ENCODE results near the gene SEC14L5. TPM values are rescaled to one million over a fixed set of nuclear protein-coding genes. Genes with fewer than 3 reads are reported as not detected.

The SEC14L5 gene
- total RNA-seq, 2 experiments from 2014 or later = 0.07 TPM; not detected in 1

DNA sequence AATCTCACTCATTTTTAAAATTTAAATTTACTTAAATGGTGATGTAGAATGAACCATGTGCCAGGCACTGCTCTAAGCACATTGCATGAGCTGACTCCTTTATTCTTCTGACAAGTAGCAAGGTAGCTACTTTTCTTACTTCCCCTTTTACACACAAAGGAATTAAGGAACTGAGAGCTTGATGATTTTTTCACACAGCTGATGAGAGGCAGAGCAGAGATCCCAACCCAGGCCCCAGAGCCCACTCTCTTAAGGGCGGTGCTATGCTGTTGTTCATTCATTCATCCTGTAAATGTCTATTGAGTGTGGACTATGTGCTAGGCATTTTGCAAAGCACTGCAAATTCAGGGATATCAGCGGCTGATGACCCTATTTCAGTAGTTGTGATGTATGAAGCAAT lies 17.9 kb downstream of the SEC14L5 start:
- ATAC-seq (no peak), DNase-seq (no peak)
- TF ChIP-seq, protein P1, sequence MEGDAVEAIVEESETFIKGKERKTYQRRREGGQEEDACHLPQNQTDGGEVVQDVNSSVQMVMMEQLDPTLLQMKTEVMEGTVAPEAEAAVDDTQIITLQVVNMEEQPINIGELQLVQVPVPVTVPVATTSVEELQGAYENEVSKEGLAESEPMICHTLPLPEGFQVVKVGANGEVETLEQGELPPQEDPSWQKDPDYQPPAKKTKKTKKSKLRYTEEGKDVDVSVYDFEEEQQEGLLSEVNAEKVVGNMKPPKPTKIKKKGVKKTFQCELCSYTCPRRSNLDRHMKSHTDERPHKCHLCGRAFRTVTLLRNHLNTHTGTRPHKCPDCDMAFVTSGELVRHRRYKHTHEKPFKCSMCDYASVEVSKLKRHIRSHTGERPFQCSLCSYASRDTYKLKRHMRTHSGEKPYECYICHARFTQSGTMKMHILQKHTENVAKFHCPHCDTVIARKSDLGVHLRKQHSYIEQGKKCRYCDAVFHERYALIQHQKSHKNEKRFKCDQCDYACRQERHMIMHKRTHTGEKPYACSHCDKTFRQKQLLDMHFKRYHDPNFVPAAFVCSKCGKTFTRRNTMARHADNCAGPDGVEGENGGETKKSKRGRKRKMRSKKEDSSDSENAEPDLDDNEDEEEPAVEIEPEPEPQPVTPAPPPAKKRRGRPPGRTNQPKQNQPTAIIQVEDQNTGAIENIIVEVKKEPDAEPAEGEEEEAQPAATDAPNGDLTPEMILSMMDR (IDR thresholded peaks at IDR 0.05) = no peak
- no peak overlapping the region for H3K27ac Mint-ChIP-seq
- intact Hi-C loops (cut with micrococcal nuclease) = no loop called here
- POLR2A ChIA-PET = no interaction called here
- no peak overlapping the region for H3K4me3 Mint-ChIP-seq
- H3K36me3 Mint-ChIP-seq (ENCODE audit: low read depth) = no peaks in the 10 kb centered on the region
- H3K9me3 Mint-ChIP-seq = no peaks in the 10 kb centered on the region
- peaks cover 6% of the 10 kb centered on the region for H3K4me1 Mint-ChIP-seq (ENCODE audit: low read depth)
- peaks cover 6% of the 10 kb centered on the region for H3K27me3 Mint-ChIP-seq
- CTCF ChIA-PET = no interaction called here

DNA sequence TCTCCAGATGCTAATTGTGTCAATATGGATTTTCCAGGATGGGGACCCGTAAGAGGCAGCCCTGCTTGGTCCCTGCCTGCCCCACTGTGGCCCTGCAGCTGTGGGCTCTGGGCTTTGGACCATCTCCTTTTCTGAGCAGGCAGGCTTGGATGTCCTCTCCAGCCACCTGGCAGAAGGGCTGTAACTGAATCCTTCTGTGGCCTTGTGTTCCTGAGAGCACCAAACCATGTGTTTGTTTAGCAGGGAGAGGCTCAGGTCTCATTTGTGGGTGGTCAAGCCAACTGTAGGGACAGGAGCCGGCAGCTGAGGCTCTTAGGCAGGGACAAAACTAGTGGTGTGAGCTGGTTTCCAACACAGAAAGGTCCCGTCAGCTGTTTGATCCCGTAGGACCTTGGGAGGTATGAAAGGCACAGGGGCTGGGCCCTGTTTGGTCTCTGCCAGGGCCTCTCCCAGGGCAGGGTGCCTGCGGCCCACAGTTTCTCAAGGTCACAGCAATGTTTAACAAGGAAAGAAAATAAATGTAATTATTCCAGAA lies 18.5 kb downstream of the SEC14L5 start:
- Mint-ChIP-seq H3K4me3 (no peak overlapping the region), H3K9me3 (no peaks in the 10 kb centered on the region), H3K27ac (no peak overlapping the region), H3K27me3 (peaks cover 6% of the 10 kb centered on the region), H3K36me3 (ENCODE audit: low read depth) (no peaks in the 10 kb centered on the region), H3K4me1 (ENCODE audit: low read depth) (peaks cover 6% of the 10 kb centered on the region)
- intact Hi-C loops (cut with micrococcal nuclease) = no loop called here
- ChIA-PET POLR2A (no interaction called here), CTCF (no interaction called here)
- DNase-seq (no peak), ATAC-seq (no peak)
- TF ChIP-seq, protein P1 (IDR thresholded peaks at IDR 0.05) = no peak

GRCh38 chr16:4979164-4979563 lies 21.0 kb downstream of the SEC14L5 start:
- ChIA-PET CTCF (no interaction called here), POLR2A (no interaction called here)
- H3K4me1 Mint-ChIP-seq (ENCODE audit: low read depth) = no peaks in the 10 kb centered on the region
- intact Hi-C loops (cut with micrococcal nuclease) = no loop called here
- no peaks in the 10 kb centered on the region for H3K36me3 Mint-ChIP-seq (ENCODE audit: low read depth)
- H3K27me3 Mint-ChIP-seq = no peaks in the 10 kb centered on the region
- no peaks in the 10 kb centered on the region for H3K9me3 Mint-ChIP-seq
- H3K27ac Mint-ChIP-seq = no peak overlapping the region
- no peak for DNase-seq
- ATAC-seq = no peak
- H3K4me3 Mint-ChIP-seq = no peak overlapping the region
- TF ChIP-seq, protein P1 (IDR thresholded peaks at IDR 0.05) = no peak

GRCh38 chr16:4979736-4980660 lies 21.9 kb downstream of the SEC14L5 start:
- H3K27me3 Mint-ChIP-seq = no peaks in the 10 kb centered on the region
- intact Hi-C loops (cut with micrococcal nuclease) = no loop called here
- no peaks in the 10 kb centered on the region for H3K36me3 Mint-ChIP-seq (ENCODE audit: low read depth)
- no peak for DNase-seq
- H3K4me3 Mint-ChIP-seq = no peak overlapping the region
- no peak overlapping the region for H3K27ac Mint-ChIP-seq
- ChIA-PET POLR2A (no interaction called here), CTCF (no interaction called here)
- no peaks in the 10 kb centered on the region for H3K4me1 Mint-ChIP-seq (ENCODE audit: low read depth)
- TF ChIP-seq, protein P1 (IDR thresholded peaks at IDR 0.05) = no peak
- H3K9me3 Mint-ChIP-seq = no peaks in the 10 kb centered on the region
- ATAC-seq = no peak

- intact Hi-C loops (cut with micrococcal nuclease) = no loop called here
- Mint-ChIP-seq H3K36me3 (ENCODE audit: low read depth) (no peaks in the 10 kb centered on the region), H3K9me3 (no peaks in the 10 kb centered on the region), H3K4me1 (ENCODE audit: low read depth) (no peaks in the 10 kb centered on the region), H3K4me3 (no peak overlapping the region), H3K27ac (no peak overlapping the region), H3K27me3 (no peaks in the 10 kb centered on the region)
- ATAC-seq (no peak), DNase-seq (no peak)
- ChIA-PET CTCF (no interaction called here), POLR2A (no interaction called here)
- TF ChIP-seq, protein P1 (IDR thresholded peaks at IDR 0.05) = no peak
Observed at GRCh38 chr16:4980691-4981090, 22.6 kb downstream of the SEC14L5 start.

Measured in activated CD8-positive, alpha-beta T cell treated with anti-CD3 and anti-CD28 coated beads for 36 hours (primary cell).